CD4-positive, alpha-beta T cell (primary cell): Measurements from ENCODE around the gene SLC9A6. TPM values are rescaled to one million over a fixed set of nuclear protein-coding genes. Genes with fewer than 3 reads are reported as not detected.

Experiments
- ATAC-seq: fragments of 200-7000 bp; cut with Tn5 transposase; one replicate; pipeline ENCODE4 v1.10.0; 2022; ENCODE audit warnings: mild to moderate bottlenecking; ENCODE audit not compliant: poor library complexity
- CTCF ChIA-PET: fragments of 350-600 bp; sonication (Branson Sonifier 250); formaldehyde crosslinking; loops from one replicate; lab custom pipeline; 2021; ENCODE audit warnings: antibody characterized with exemption, inconsistent platforms; lab: Charles Lee
- POLR2A ChIA-PET: fragments of 350-600 bp; sonication (Branson Sonifier 250); formaldehyde crosslinking; loops from one replicate; lab custom pipeline; 2021; ENCODE audit warnings: antibody characterized with exemption, inconsistent platforms; lab: Charles Lee
- DNase-seq, 14 experiments: peaks; one replicate each; pipeline ENCODE4 v3.0.0-alpha.2; 2013 to 2020; ENCODE audit warnings: mixed read lengths in 2 of 14
- H3K27ac ChIP-seq, 2 donors: one replicate each; pipeline versions ENCODE4 v1.5.1 to v1.7.0; 2013; ENCODE audit warnings: low read length in 2 of 2, low read depth in 1 of 2, mild to moderate bottlenecking in 1 of 2
- H3K27me3 ChIP-seq, 2 experiments: 1 replicate in 1 of 2; 2 replicates in 1 of 2; pipeline versions ENCODE4 v1.6.1 to v1.7.0; 2013; ENCODE audit warnings: low read length in 2 of 2, control low read depth in 1 of 2, mild to moderate bottlenecking in 1 of 2, moderate library complexity in 1 of 2; ENCODE audit not compliant: insufficient read depth in 2 of 2, control insufficient read depth in 1 of 2
- H3K36me3 ChIP-seq: one replicate; pipeline ENCODE4 v1.6.1; 2013; ENCODE audit warnings: low read length, control low read depth; ENCODE audit not compliant: insufficient read depth
- H3K4me1 ChIP-seq: one replicate; pipeline ENCODE4 v1.6.1; 2013; ENCODE audit warnings: low read length, control low read depth; ENCODE audit not compliant: insufficient read depth
- H3K4me3 ChIP-seq: one replicate; pipeline ENCODE4 v1.5.1; 2013; ENCODE audit warnings: mild to moderate bottlenecking, low read length, moderate library complexity
- H3K9me3 ChIP-seq, 2 experiments: 1 replicate in 1 of 2; 2 replicates in 1 of 2; pipeline versions ENCODE4 v1.6.1 to v1.7.0; 2013; ENCODE audit warnings: low read length in 2 of 2, mild to moderate bottlenecking in 2 of 2, control low read depth in 1 of 2, moderate library complexity in 1 of 2; ENCODE audit not compliant: control insufficient read depth in 1 of 2, insufficient read depth in 1 of 2
- H3K27ac Mint-ChIP-seq: one replicate; pipeline ENCODE4 v1.8.0; 2020; ENCODE audit warnings: mixed read lengths
- H3K27me3 Mint-ChIP-seq: one replicate; pipeline ENCODE4 v1.8.0; 2021; ENCODE audit warnings: mixed read lengths
- H3K36me3 Mint-ChIP-seq: one replicate; pipeline ENCODE4 v1.8.0; 2021; ENCODE audit warnings: low read depth, mixed read lengths
- H3K4me1 Mint-ChIP-seq: one replicate; pipeline ENCODE4 v1.8.0; 2021; ENCODE audit warnings: low read depth, mixed read lengths
- H3K4me3 Mint-ChIP-seq: one replicate; pipeline ENCODE4 v1.8.0; 2020; ENCODE audit warnings: mild to moderate bottlenecking, mixed read lengths
- H3K9me3 Mint-ChIP-seq: one replicate; pipeline ENCODE4 v1.8.0; 2020; ENCODE audit warnings: mixed read lengths
- CTCF ChIP-seq: fragments of 200-600 bp; IDR thresholded peaks from one replicate; pipeline ENCODE4 v1.8.0; 2022; ENCODE audit warnings: antibody characterized with exemption, mild to moderate bottlenecking
- intact Hi-C, 2 experiments: fragments of 100-400 bp; cut with DNase I in 1 of 2; cut with micrococcal nuclease in 1 of 2; formaldehyde crosslinking; loops; one replicate each; pipeline versions ENCODE4 v1.15.1 to v1.9.0; 2023 to 2025; cut with DNase I, micrococcal nuclease
- total RNA-seq, 174 experiments: library from RNA in 2 of 174; stranded (reverse) in 2 of 174; gene quantifications; one replicate each; pipeline ENCODE4 v1.2.3 and lab custom pipeline; 2021 to 2026

The SLC9A6 gene
- total RNA-seq, 2 experiments from 2014 or later = 17.8 to 20.0 TPM

- H3K27ac Mint-ChIP-seq = peak overlapping the region; percentile 89
- H3K27me3 Mint-ChIP-seq = no peaks in the 10 kb centered on the region
- intact Hi-C loops = loop anchor here in 1 of 2 experiments (10.0 kb wide), 1 partner anchor 163 kb away; the partner anchor contains the start of gene FHL1
- peak overlapping the region; percentile 2 for H3K4me3 Mint-ChIP-seq
- ATAC-seq (no peak), DNase-seq (no peak)
- Histone ChIP-seq H3K4me1 (peaks cover 30% of the 10 kb centered on the region), H3K4me3 (no peak overlapping the region), H3K27me3 (no peaks in the 10 kb centered on the region), H3K27ac (no peak overlapping the region), H3K36me3 (no peaks in the 10 kb centered on the region), H3K9me3 (no peaks in the 10 kb centered on the region)
- TF ChIP-seq CTCF = no peak
- ChIA-PET CTCF (no interaction called here), POLR2A (no interaction called here)
- H3K36me3 Mint-ChIP-seq = peaks cover 12% of the 10 kb centered on the region
- no peaks in the 10 kb centered on the region for H3K9me3 Mint-ChIP-seq
- peaks cover 65% of the 10 kb centered on the region for H3K4me1 Mint-ChIP-seq
Observed at GRCh38 chrX:135981668-135982067, 3.6 kb upstream of the SLC9A6 start.

GRCh38 chrX:135982860-135983259, 2.4 kb upstream of the SLC9A6 start:
- no peak for TF ChIP-seq CTCF
- ChIA-PET POLR2A (no interaction called here), CTCF (no interaction called here)
- H3K27me3 ChIP-seq = no peaks in the 10 kb centered on the region
- ATAC-seq = no peak
- H3K4me3 Mint-ChIP-seq = peak overlapping the region; percentile 97
- H3K27ac Mint-ChIP-seq = peak overlapping the region; percentile 89
- H3K27me3 Mint-ChIP-seq = no peaks in the 10 kb centered on the region
- no peak for DNase-seq
- H3K4me3 ChIP-seq = no peak overlapping the region
- H3K9me3 ChIP-seq = no peaks in the 10 kb centered on the region
- H3K9me3 Mint-ChIP-seq = no peaks in the 10 kb centered on the region
- H3K4me1 ChIP-seq = peaks cover 31% of the 10 kb centered on the region
- peaks cover 12% of the 10 kb centered on the region for H3K36me3 Mint-ChIP-seq
- H3K4me1 Mint-ChIP-seq = peaks cover 70% of the 10 kb centered on the region
- H3K27ac ChIP-seq = peak overlapping the region; percentile 13 to 29
- intact Hi-C loops = loop anchor here in 1 of 2 experiments (10.0 kb wide), 1 partner anchor 162 kb away; the partner anchor contains the start of gene FHL1
- H3K36me3 ChIP-seq = no peaks in the 10 kb centered on the region

- no peaks in the 10 kb centered on the region for H3K9me3 ChIP-seq
- Mint-ChIP-seq H3K27me3 (no peaks in the 10 kb centered on the region), H3K9me3 (no peaks in the 10 kb centered on the region), H3K4me3 (peak overlapping the region; percentile 97), H3K36me3 (peaks cover 12% of the 10 kb centered on the region), H3K4me1 (peaks cover 68% of the 10 kb centered on the region), H3K27ac (peak overlapping the region; percentile 89)
- peak overlapping the region; percentile 87 for H3K4me3 ChIP-seq
- no peak for TF ChIP-seq CTCF
- CTCF ChIA-PET = interaction anchor here (1.1 to 1.6 kb wide), 2 partner anchors 9 to 16 kb away, joined by 4 read pairs; no protein-coding TSS in a partner anchor
- intact Hi-C loops = loop anchor here in 1 of 2 experiments (10.0 kb wide), 1 partner anchor 161 kb away; the partner anchor contains the start of gene FHL1
- H3K36me3 ChIP-seq = no peaks in the 10 kb centered on the region
- ATAC-seq (no peak), DNase-seq (no peak)
- peaks cover 31% of the 10 kb centered on the region for H3K4me1 ChIP-seq
- POLR2A ChIA-PET = interaction anchor here (0.5 to 2.2 kb wide), 3 partner anchors 10 to 185 kb away, joined by 3 to 33 read pairs (median 3); partner anchors contain the start of gene MMGT1
- H3K27ac ChIP-seq = peak overlapping the region in 1 of 2 donors; percentile 55
- no peaks in the 10 kb centered on the region for H3K27me3 ChIP-seq
Observed at GRCh38 chrX:135984256-135984655, 979 bp upstream of the SLC9A6 start.
